Measurements from ENCODE around the gene PPP2R2D. TPM values are rescaled to one million over a fixed set of nuclear protein-coding genes. Genes with fewer than 3 reads are reported as not detected.

PPP2R2D gene
- total RNA-seq, 1 experiment from 2014 or later: 35.1 TPM

DNA sequence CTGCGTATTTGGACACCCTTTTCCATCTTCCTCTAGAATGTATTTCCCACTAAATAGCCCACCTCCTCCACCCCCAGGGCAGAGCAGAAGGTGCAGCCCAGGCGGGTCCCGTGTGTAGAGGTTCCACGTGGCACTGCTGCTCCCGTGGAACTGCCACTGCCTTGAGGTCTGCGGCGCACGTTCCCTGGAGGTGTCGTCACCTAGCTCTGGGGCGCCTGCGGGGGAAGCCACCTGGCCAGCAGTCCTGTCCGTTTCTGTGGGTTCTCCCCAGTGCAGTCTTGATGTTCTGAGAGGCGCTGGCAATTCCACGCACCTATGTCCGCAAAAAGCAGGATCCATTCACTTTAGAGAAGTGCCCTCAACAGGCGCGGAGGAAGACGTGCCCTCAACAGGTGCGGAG is 59.0 kb downstream of the PPP2R2D start:
- Histone ChIP-seq H4K20me1 (ENCODE audit: control insufficient read depth, insufficient read depth, insufficient read length) (peaks cover 3% of the 10 kb centered on the region), H3K23ac (ENCODE audit: insufficient read length, low read depth, low read length) (no peak overlapping the region), H2AFZ (ENCODE audit: low read length) (no peak overlapping the region), H2BK120ac (ENCODE audit: low read depth, low read length, poor library complexity, severe bottlenecking) (no peak overlapping the region), H3K23me2 (ENCODE audit: insufficient read length, low read depth, low read length, poor library complexity, severe bottlenecking) (peaks cover 4% of the 10 kb centered on the region), H2BK12ac (ENCODE audit: insufficient read length, low read depth, low read length) (no peak overlapping the region), H3K27ac (ENCODE audit: insufficient read length, low read depth, low read length) (no peak overlapping the region), H3K9ac (ENCODE audit: extremely low read depth, insufficient read length, low read length) (no peak overlapping the region), H4K91ac (ENCODE audit: insufficient read length, low read depth, low read length) (no peak overlapping the region), H2BK5ac (ENCODE audit: insufficient read length, low read length) (no peak overlapping the region), H4K8ac (replicated peaks; ENCODE audit: insufficient read length, low read depth, low read length) (no peak overlapping the region), H3K14ac (ENCODE audit: insufficient read depth, low read length) (no peak overlapping the region), H4K5ac (ENCODE audit: insufficient read length, low read depth, low read length) (no peak overlapping the region), H3K4me2 (ENCODE audit: insufficient read depth, insufficient read length, low read length) (no peak overlapping the region), H3K79me1 (ENCODE audit: insufficient read depth, low read depth, low read length, poor library complexity, severe bottlenecking) (no peaks in the 10 kb centered on the region), H3K4ac (ENCODE audit: low read depth, low read length) (no peak overlapping the region), H3K27me3 (ENCODE audit: insufficient read depth, low read length) (no peaks in the 10 kb centered on the region), H3K79me2 (ENCODE audit: insufficient read depth, low read length) (no peaks in the 10 kb centered on the region), H3K4me1 (ENCODE audit: insufficient read depth, low read length) (no peaks in the 10 kb centered on the region), H3K9me3 (ENCODE audit: control insufficient read depth, low read depth, low read length) (no peaks in the 10 kb centered on the region), H3K56ac (ENCODE audit: insufficient read length, low read depth, low read length) (no peak overlapping the region), H3T11ph (ENCODE audit: low read length) (no peak overlapping the region), H3K18ac (ENCODE audit: insufficient read length, low read depth, low read length) (no peak overlapping the region), H2AK5ac (ENCODE audit: insufficient read length, low read length) (no peak overlapping the region), H2BK20ac (ENCODE audit: low read depth, low read length, poor library complexity, severe bottlenecking) (no peak overlapping the region), H2BK15ac (ENCODE audit: low read depth, low read length) (no peak overlapping the region; the same call in 1 of the 2 replicates)
- no CpG with 5 or more reads among the region's 19 CpGs for WGBS (ENCODE audit: extremely low coverage, insufficient read length, low lambda C conversion rate)
- Mint-ChIP-seq H3K4me3 (no peak overlapping the region), H3K27me3 (ENCODE audit: low read depth) (no peaks in the 10 kb centered on the region), H3K4me1 (0 out of 4 replicates have a peak, but pooled peaks cover 0 to 6% of the 10 kb centered on the region in 2 experiments), H3K36me3 (ENCODE audit: insufficient read depth in 1 of 3, low read depth in 3 of 3) (peaks cover 44 to 51% (median 48%) of the 10 kb centered on the region in 3 experiments), H3K9me3 (peaks cover 12 to 25% of the 10 kb centered on the region in 2 experiments), H3K27ac (no peak overlapping the region; a peak in 2 of 7 replicates)
- TF ChIP-seq, protein P1, sequence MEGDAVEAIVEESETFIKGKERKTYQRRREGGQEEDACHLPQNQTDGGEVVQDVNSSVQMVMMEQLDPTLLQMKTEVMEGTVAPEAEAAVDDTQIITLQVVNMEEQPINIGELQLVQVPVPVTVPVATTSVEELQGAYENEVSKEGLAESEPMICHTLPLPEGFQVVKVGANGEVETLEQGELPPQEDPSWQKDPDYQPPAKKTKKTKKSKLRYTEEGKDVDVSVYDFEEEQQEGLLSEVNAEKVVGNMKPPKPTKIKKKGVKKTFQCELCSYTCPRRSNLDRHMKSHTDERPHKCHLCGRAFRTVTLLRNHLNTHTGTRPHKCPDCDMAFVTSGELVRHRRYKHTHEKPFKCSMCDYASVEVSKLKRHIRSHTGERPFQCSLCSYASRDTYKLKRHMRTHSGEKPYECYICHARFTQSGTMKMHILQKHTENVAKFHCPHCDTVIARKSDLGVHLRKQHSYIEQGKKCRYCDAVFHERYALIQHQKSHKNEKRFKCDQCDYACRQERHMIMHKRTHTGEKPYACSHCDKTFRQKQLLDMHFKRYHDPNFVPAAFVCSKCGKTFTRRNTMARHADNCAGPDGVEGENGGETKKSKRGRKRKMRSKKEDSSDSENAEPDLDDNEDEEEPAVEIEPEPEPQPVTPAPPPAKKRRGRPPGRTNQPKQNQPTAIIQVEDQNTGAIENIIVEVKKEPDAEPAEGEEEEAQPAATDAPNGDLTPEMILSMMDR (conservative IDR thresholded peaks at IDR 0.05): no peak
- DNase-seq: no peak
